ENCODE measurements around the gene MCM8. TPM values are rescaled to one million over a fixed set of nuclear protein-coding genes. Genes with fewer than 3 reads are reported as not detected.

Gene MCM8
- polyA plus RNA-seq (2013, experiment 1 of 4): 32.3 TPM
- 34.0 TPM for polyA plus RNA-seq (2013, experiment 2 of 4)
- 24.8 TPM for polyA plus RNA-seq (2013, experiment 3 of 4)
- polyA plus RNA-seq (2013, experiment 4 of 4): 25.8 TPM

- Histone ChIP-seq H3K36me3 (ENCODE audit: control insufficient read depth, insufficient read depth, low read length) (peaks cover 22% of the 10 kb centered on the region), H3K4me3 (ENCODE audit: insufficient read depth, low read depth, low read length) (peak within 1 kb of the TSS; percentile 65), H3K27ac (ENCODE audit: insufficient read depth, low read depth, low read length, poor library complexity, severe bottlenecking) (peak within 1 kb of the TSS; percentile 56), H3K27me3 (ENCODE audit: control insufficient read depth, insufficient read depth, low read length, poor library complexity, severe bottlenecking) (no peaks in the 10 kb centered on the region), H3K9me3 (ENCODE audit: control insufficient read depth, low read length) (no peaks in the 10 kb centered on the region), H3K4me1 (ENCODE audit: control insufficient read depth, insufficient read depth, low read length) (peaks cover 6% of the 10 kb centered on the region)
- 0% methylated on average over 61 of the region's 61 CpGs for WGBS, 2 experiments
These were observed at the start of gene MCM8, which contains the start of gene TRMT6 for GRCh38 chr20:5950271-5951031. Gene MCM8, plus strand, starts transcription at chr20:5950652. Its CDS starts 1,364 bp downstream, at chr20:5952016. Gene TRMT6, minus strand, starts transcription at chr20:5950533. Its CDS starts 128 bp downstream, at chr20:5950405.

- Histone ChIP-seq H3K4me1 (ENCODE audit: control insufficient read depth, insufficient read depth, low read length) (no peaks in the 10 kb centered on the region), H3K27ac (ENCODE audit: insufficient read depth, low read depth, low read length, poor library complexity, severe bottlenecking) (no peak overlapping the region), H3K9me3 (ENCODE audit: control insufficient read depth, low read length) (no peaks in the 10 kb centered on the region), H3K27me3 (ENCODE audit: control insufficient read depth, insufficient read depth, low read length, poor library complexity, severe bottlenecking) (no peaks in the 10 kb centered on the region), H3K4me3 (ENCODE audit: insufficient read depth, low read depth, low read length) (no peak overlapping the region), H3K36me3 (ENCODE audit: control insufficient read depth, insufficient read depth, low read length) (no peaks in the 10 kb centered on the region)
- WGBS, 2 experiments: 90 to 97% methylated on average over 1 of the region's 1 CpG
These were observed 49.5 kb upstream of the MCM8 start for GRCh38 chr20:5900908-5901307.

GRCh38 chr20:5908981-5909380, 41.5 kb upstream of the MCM8 start:
- 70 to 84% methylated on average over 2 of the region's 2 CpGs for WGBS, 2 experiments
- H3K4me3 ChIP-seq (ENCODE audit: insufficient read depth, low read depth, low read length): no peak overlapping the region
- H3K27me3 ChIP-seq (ENCODE audit: control insufficient read depth, insufficient read depth, low read length, poor library complexity, severe bottlenecking): peaks cover 15% of the 10 kb centered on the region
- no peaks in the 10 kb centered on the region for H3K9me3 ChIP-seq (ENCODE audit: control insufficient read depth, low read length)
- H3K4me1 ChIP-seq (ENCODE audit: control insufficient read depth, insufficient read depth, low read length): no peaks in the 10 kb centered on the region
- H3K27ac ChIP-seq (ENCODE audit: insufficient read depth, low read depth, low read length, poor library complexity, severe bottlenecking): no peak overlapping the region
- no peaks in the 10 kb centered on the region for H3K36me3 ChIP-seq (ENCODE audit: control insufficient read depth, insufficient read depth, low read length)

- 76 to 80% methylated on average over 6 of the region's 6 CpGs for WGBS, 2 experiments
- no peaks in the 10 kb centered on the region for H3K36me3 ChIP-seq (ENCODE audit: control insufficient read depth, insufficient read depth, low read length)
- H3K4me1 ChIP-seq (ENCODE audit: control insufficient read depth, insufficient read depth, low read length): no peaks in the 10 kb centered on the region
- no peak overlapping the region for H3K4me3 ChIP-seq (ENCODE audit: insufficient read depth, low read depth, low read length)
- no peaks in the 10 kb centered on the region for H3K9me3 ChIP-seq (ENCODE audit: control insufficient read depth, low read length)
- no peak overlapping the region for H3K27ac ChIP-seq (ENCODE audit: insufficient read depth, low read depth, low read length, poor library complexity, severe bottlenecking)
- peaks cover 15% of the 10 kb centered on the region for H3K27me3 ChIP-seq (ENCODE audit: control insufficient read depth, insufficient read depth, low read length, poor library complexity, severe bottlenecking)
These were observed 40.3 kb upstream of the MCM8 start for GRCh38 chr20:5910186-5910585.

GRCh38 chr20:5913166-5913565, 37.3 kb upstream of the MCM8 start:
- Histone ChIP-seq H3K36me3 (ENCODE audit: control insufficient read depth, insufficient read depth, low read length) (no peaks in the 10 kb centered on the region), H3K4me3 (ENCODE audit: insufficient read depth, low read depth, low read length) (no peak overlapping the region), H3K27ac (ENCODE audit: insufficient read depth, low read depth, low read length, poor library complexity, severe bottlenecking) (no peak overlapping the region), H3K27me3 (ENCODE audit: control insufficient read depth, insufficient read depth, low read length, poor library complexity, severe bottlenecking) (peaks cover 15% of the 10 kb centered on the region), H3K4me1 (ENCODE audit: control insufficient read depth, insufficient read depth, low read length) (no peaks in the 10 kb centered on the region), H3K9me3 (ENCODE audit: control insufficient read depth, low read length) (no peaks in the 10 kb centered on the region)
- 100% methylated on average over 2 of the region's 2 CpGs; no CpG with 5 or more reads in 1 of the 2 experiments for WGBS, 2 experiments

GRCh38 chr20:5914859-5915258, 35.6 kb upstream of the MCM8 start:
- Histone ChIP-seq H3K4me3 (ENCODE audit: insufficient read depth, low read depth, low read length) (no peak overlapping the region), H3K27me3 (ENCODE audit: control insufficient read depth, insufficient read depth, low read length, poor library complexity, severe bottlenecking) (peaks cover 14% of the 10 kb centered on the region), H3K9me3 (ENCODE audit: control insufficient read depth, low read length) (no peaks in the 10 kb centered on the region), H3K4me1 (ENCODE audit: control insufficient read depth, insufficient read depth, low read length) (no peaks in the 10 kb centered on the region), H3K36me3 (ENCODE audit: control insufficient read depth, insufficient read depth, low read length) (no peaks in the 10 kb centered on the region), H3K27ac (ENCODE audit: insufficient read depth, low read depth, low read length, poor library complexity, severe bottlenecking) (no peak overlapping the region)
- 35 to 60% methylated on average over 1 of the region's 1 CpG for WGBS, 2 experiments

- H3K4me1 ChIP-seq (ENCODE audit: control insufficient read depth, insufficient read depth, low read length): no peaks in the 10 kb centered on the region
- H3K4me3 ChIP-seq (ENCODE audit: insufficient read depth, low read depth, low read length): no peak overlapping the region
- no peaks in the 10 kb centered on the region for H3K9me3 ChIP-seq (ENCODE audit: control insufficient read depth, low read length)
- no peaks in the 10 kb centered on the region for H3K36me3 ChIP-seq (ENCODE audit: control insufficient read depth, insufficient read depth, low read length)
- no peaks in the 10 kb centered on the region for H3K27me3 ChIP-seq (ENCODE audit: control insufficient read depth, insufficient read depth, low read length, poor library complexity, severe bottlenecking)
- no peak overlapping the region for H3K27ac ChIP-seq (ENCODE audit: insufficient read depth, low read depth, low read length, poor library complexity, severe bottlenecking)
- 76 to 80% methylated on average over 3 of the region's 3 CpGs for WGBS, 2 experiments
These were observed 31.4 kb upstream of the MCM8 start for GRCh38 chr20:5918856-5919625.

- Histone ChIP-seq H3K27me3 (ENCODE audit: control insufficient read depth, insufficient read depth, low read length, poor library complexity, severe bottlenecking) (no peaks in the 10 kb centered on the region), H3K4me3 (ENCODE audit: insufficient read depth, low read depth, low read length) (no peak overlapping the region), H3K9me3 (ENCODE audit: control insufficient read depth, low read length) (no peaks in the 10 kb centered on the region), H3K27ac (ENCODE audit: insufficient read depth, low read depth, low read length, poor library complexity, severe bottlenecking) (no peak overlapping the region), H3K4me1 (ENCODE audit: control insufficient read depth, insufficient read depth, low read length) (no peaks in the 10 kb centered on the region), H3K36me3 (ENCODE audit: control insufficient read depth, insufficient read depth, low read length) (no peaks in the 10 kb centered on the region)
- 84 to 87% methylated on average over 7 of the region's 8 CpGs for WGBS, 2 experiments
These were observed 30.6 kb upstream of the MCM8 start for GRCh38 chr20:5919626-5920544.

- H3K27ac ChIP-seq (ENCODE audit: insufficient read depth, low read depth, low read length, poor library complexity, severe bottlenecking): no peak overlapping the region
- H3K9me3 ChIP-seq (ENCODE audit: control insufficient read depth, low read length): no peaks in the 10 kb centered on the region
- no peaks in the 10 kb centered on the region for H3K4me1 ChIP-seq (ENCODE audit: control insufficient read depth, insufficient read depth, low read length)
- WGBS, 2 experiments: 63 to 68% methylated on average over 1 of the region's 1 CpG
- no peak overlapping the region for H3K4me3 ChIP-seq (ENCODE audit: insufficient read depth, low read depth, low read length)
- H3K36me3 ChIP-seq (ENCODE audit: control insufficient read depth, insufficient read depth, low read length): no peaks in the 10 kb centered on the region
- H3K27me3 ChIP-seq (ENCODE audit: control insufficient read depth, insufficient read depth, low read length, poor library complexity, severe bottlenecking): no peaks in the 10 kb centered on the region
These were observed 29.9 kb upstream of the MCM8 start for GRCh38 chr20:5920581-5920980.
